Measurements from ENCODE around the gene BCL10.
A peak's percentile ranks its signal among the peaks of the same experiment; 100 is the strongest.

The BCL10 gene

DNA sequence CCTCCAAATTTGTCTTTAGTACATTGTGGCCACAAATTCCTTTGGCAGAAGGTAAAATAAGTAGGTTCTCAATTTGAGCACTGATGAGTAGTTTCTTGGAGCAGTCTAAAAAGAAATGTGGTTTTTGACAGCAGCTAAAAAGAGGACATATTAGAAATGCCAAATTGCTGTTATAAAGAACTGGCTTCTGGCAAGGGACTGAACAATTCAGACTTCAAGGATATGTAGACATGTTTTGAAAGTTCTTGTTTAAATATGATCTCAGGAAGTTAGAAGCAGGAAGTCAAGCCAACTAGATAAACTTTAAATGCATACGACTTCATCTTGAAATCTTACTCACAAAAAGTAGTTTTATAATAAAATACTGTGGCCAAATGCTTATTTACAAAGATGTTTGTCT, 35.8 kb downstream of the BCL10 start:
- peaks cover 5 to 15% of the 10 kb centered on the region in 2 donors for H3K27me3 Mint-ChIP-seq
- H3K9me3 Mint-ChIP-seq, result no peaks in the 10 kb centered on the region
- no peaks in the 10 kb centered on the region for H3K36me3 Mint-ChIP-seq (ENCODE audit: insufficient read depth)
- DNase-seq (no peak), ATAC-seq (replicated peaks) (no peak)
- H3K4me1 Mint-ChIP-seq (ENCODE audit: low read depth in 2 of 2), result no peaks in the 10 kb centered on the region
- H3K4me3 Mint-ChIP-seq, result no peak overlapping the region
- H3K27ac Mint-ChIP-seq, result peak overlapping the region in 1 of 2 donors; percentile 46

- peak; percentile 64 for ATAC-seq (replicated peaks)
- no peaks in the 10 kb centered on the region for H3K4me1 Mint-ChIP-seq (ENCODE audit: low read depth in 2 of 2)
- no peaks in the 10 kb centered on the region for H3K9me3 Mint-ChIP-seq
- no peak overlapping the region for H3K4me3 Mint-ChIP-seq
- H3K27me3 Mint-ChIP-seq, result peaks cover 5 to 19% of the 10 kb centered on the region in 2 donors
- no peak for DNase-seq
- H3K27ac Mint-ChIP-seq, result peak overlapping the region in 1 of 2 donors; percentile 46
- H3K36me3 Mint-ChIP-seq (ENCODE audit: insufficient read depth), result no peaks in the 10 kb centered on the region
Measured at GRCh38 chr1:85240174-85240601, 36.2 kb downstream of the BCL10 start.

GRCh38 chr1:85237613-85238012, 38.8 kb downstream of the BCL10 start:
- no peak for ATAC-seq (replicated peaks)
- no peak for DNase-seq
- Mint-ChIP-seq H3K36me3 (ENCODE audit: insufficient read depth) (no peaks in the 10 kb centered on the region), H3K9me3 (no peaks in the 10 kb centered on the region), H3K4me3 (no peak overlapping the region), H3K27ac (no peak overlapping the region), H3K27me3 (peaks cover 10 to 30% of the 10 kb centered on the region in 2 donors), H3K4me1 (ENCODE audit: low read depth in 2 of 2) (no peaks in the 10 kb centered on the region)

DNA sequence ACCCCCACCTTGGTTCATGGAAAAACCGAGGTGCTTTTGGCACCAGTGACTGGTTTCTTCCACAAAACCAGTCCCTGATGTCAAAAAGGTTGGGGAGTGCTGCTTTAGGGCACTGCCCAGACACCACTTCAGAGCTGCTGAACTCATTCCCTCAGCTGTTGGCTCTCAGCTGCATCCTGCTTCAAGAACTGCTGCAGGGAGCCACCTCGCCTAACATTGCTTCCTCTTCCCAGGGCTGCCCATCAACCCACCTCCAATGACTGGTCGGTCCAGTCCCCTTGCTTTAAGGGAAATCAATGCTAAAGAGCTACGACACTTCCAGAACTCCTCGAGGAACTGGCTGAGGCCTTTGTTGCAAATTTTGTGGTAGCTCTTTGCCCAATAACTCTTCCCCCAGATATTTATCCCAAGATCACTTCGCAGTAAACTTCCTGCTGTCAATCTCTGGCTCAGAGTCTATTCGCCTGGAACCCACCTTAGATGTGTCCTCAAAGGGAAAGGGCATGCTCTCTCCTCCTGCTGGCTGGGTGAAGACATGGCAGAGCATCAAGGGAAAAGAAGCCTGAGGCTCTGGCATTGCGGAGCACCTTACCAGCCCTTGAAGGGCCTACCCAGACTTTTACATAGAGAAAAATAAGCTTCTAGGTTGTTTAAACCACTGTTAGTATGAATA, 46.0 kb downstream of the BCL10 start:
- no peak overlapping the region for H3K4me3 Mint-ChIP-seq
- H3K36me3 Mint-ChIP-seq (ENCODE audit: insufficient read depth), result no peaks in the 10 kb centered on the region
- no peaks in the 10 kb centered on the region for H3K4me1 Mint-ChIP-seq (ENCODE audit: low read depth in 2 of 2)
- ATAC-seq (replicated peaks) (peak; percentile 29), DNase-seq (no peak)
- no peaks in the 10 kb centered on the region for H3K9me3 Mint-ChIP-seq
- H3K27ac Mint-ChIP-seq, result no peak overlapping the region
- peaks cover 21 to 32% of the 10 kb centered on the region in 2 donors for H3K27me3 Mint-ChIP-seq

DNA sequence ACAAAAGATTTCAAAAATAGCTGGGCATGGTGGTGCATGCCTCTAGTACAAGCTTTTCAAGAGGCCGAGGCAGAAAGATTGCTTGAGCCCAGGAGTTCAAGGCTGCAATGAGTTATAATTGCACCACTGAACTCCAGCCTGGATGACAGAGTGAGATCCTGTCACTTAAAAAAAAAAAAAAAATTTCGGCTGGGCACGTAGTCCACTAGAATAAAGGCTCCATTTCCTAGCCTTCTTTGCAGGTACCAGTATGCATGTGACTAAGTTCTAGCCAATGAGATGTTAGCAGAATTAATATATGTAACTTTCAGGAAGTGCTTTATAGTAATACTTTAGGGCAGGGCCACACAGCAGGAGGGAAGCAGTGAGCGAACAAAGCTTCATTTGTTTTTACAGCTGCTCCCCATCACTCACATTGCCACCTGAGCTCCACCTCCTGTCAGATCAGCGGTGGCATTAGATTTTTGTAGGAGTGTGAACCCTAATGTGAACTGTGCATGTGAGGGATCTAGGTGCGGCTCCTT, 46.8 kb downstream of the BCL10 start:
- Mint-ChIP-seq H3K27ac (no peak overlapping the region), H3K4me1 (ENCODE audit: low read depth in 2 of 2) (no peaks in the 10 kb centered on the region), H3K4me3 (no peak overlapping the region), H3K9me3 (no peaks in the 10 kb centered on the region), H3K27me3 (peaks cover 13 to 32% of the 10 kb centered on the region in 2 donors), H3K36me3 (ENCODE audit: insufficient read depth) (no peaks in the 10 kb centered on the region)
- DNase-seq (no peak), ATAC-seq (replicated peaks) (no peak)

- Mint-ChIP-seq H3K4me3 (no peak overlapping the region), H3K27me3 (peaks cover 8 to 29% of the 10 kb centered on the region in 2 donors), H3K9me3 (no peaks in the 10 kb centered on the region), H3K4me1 (ENCODE audit: low read depth in 2 of 2) (no peaks in the 10 kb centered on the region), H3K27ac (no peak overlapping the region), H3K36me3 (ENCODE audit: insufficient read depth) (no peaks in the 10 kb centered on the region)
- no peak for ATAC-seq (replicated peaks)
- no peak for DNase-seq
Measured at GRCh38 chr1:85228972-85229371, 47.5 kb downstream of the BCL10 start.

DNA sequence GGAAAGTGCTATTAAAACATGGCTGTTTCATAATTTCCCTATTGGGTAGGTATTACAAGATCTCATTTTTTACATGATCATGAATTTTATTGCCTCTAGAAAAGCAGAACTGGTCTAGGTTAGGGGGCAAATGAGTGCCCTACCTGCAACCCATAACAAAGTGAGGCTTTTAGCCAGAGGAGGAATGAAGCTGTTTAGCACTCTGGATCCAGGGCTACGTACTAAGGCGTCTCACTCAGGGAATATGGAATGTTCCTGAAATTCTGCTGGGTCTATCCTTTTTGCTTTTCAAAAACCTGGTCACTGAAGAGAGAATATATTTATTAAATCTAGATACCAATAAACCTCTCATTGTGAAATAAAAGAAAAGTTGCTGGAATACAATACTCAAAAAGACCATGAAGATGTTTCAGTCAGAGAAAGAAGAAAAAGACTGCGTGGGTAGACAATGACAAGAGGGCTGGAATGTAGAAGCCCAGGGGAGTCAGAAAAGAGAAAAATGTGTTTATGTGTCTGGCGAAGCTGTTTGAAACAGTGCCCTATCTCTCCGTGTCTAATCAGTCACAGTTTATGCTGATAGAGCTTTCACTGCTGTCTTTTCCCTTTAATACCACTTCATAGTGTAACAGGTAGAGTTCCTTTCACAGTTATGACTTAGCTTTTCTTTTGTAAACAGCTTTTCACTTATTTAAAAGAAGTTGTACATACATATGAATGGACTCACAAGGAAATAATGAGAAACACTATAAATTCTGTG, 50.6 kb downstream of the BCL10 start:
- H3K36me3 Mint-ChIP-seq (ENCODE audit: insufficient read depth), result no peaks in the 10 kb centered on the region
- ATAC-seq (replicated peaks), result no peak
- H3K27ac Mint-ChIP-seq, result no peak overlapping the region
- no peak overlapping the region for H3K4me3 Mint-ChIP-seq
- peaks cover 19 to 36% of the 10 kb centered on the region in 2 donors for H3K27me3 Mint-ChIP-seq
- no peaks in the 10 kb centered on the region for H3K4me1 Mint-ChIP-seq (ENCODE audit: low read depth in 2 of 2)
- DNase-seq, result no peak
- no peaks in the 10 kb centered on the region for H3K9me3 Mint-ChIP-seq

DNA sequence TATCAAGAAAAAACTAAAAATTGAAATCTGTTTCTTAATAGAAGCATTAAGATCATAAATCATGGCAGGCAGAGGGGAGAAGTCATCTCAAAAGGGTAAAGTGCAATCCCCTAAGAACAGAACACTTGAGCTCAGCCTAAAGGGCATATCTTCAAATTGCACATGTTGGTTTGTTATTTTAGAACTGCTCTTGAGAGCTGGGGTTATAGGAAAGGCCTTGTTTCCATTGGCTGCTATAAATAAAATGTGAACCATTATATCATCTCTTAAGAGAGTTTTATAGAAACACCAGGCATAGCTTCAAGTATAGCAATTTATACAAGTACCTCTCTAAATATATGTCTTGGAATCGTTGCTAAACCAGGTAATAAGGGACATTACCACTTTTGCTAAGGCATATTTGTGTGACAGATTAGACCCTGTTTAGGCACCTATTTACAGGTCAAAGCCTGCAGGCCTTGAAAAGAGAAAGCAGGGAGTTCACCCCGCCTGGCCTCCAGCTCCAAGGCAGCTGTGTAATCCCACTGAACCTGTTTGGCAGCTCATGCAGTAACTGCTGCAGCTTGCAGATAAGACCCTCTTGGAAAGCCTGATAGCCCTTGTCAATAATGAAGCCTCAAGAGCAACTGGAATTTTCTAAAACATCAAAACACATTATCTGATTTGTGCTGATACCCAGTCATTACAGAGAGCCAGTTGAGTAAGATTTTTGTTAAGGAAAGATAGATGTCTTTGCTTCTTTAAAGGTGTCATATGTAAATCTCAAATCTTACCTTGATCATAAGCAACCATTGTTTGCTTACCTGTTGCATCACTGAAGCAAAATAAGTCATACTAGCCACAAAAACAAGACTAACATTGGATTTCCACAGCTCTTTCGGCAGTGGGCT, 51.5 kb downstream of the BCL10 start:
- Mint-ChIP-seq H3K36me3 (ENCODE audit: insufficient read depth) (no peaks in the 10 kb centered on the region), H3K27me3 (peaks cover 19 to 36% of the 10 kb centered on the region in 2 donors), H3K4me3 (no peak overlapping the region), H3K9me3 (no peaks in the 10 kb centered on the region), H3K27ac (no peak overlapping the region), H3K4me1 (ENCODE audit: low read depth in 2 of 2) (no peaks in the 10 kb centered on the region)
- DNase-seq (no peak), ATAC-seq (replicated peaks) (no peak)

DNA sequence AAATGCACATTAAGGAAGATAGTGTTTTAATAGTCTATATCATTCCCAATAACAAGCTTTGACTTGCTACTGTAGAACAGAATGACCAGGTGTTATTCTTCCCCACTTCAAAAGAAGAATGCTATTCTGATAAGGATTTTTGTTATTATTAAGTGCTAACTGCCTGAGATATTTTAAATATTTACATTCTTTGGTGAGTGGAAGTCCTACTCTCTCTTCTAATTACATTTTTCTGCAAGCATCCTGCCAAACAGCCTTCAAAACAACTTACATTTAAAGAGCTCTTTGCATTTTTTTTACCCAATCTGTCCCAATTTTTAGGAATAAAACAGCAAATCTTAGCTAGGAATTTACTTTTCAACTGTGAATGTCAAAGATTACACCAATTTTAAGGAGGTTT, 52.1 kb downstream of the BCL10 start:
- Mint-ChIP-seq H3K36me3 (ENCODE audit: insufficient read depth) (no peaks in the 10 kb centered on the region), H3K4me1 (ENCODE audit: low read depth in 2 of 2) (no peaks in the 10 kb centered on the region), H3K27me3 (peaks cover 26 to 36% of the 10 kb centered on the region in 2 donors), H3K4me3 (no peak overlapping the region), H3K9me3 (no peaks in the 10 kb centered on the region), H3K27ac (no peak overlapping the region)
- ATAC-seq (replicated peaks) (no peak), DNase-seq (no peak)

- Mint-ChIP-seq H3K36me3 (ENCODE audit: insufficient read depth) (no peaks in the 10 kb centered on the region), H3K27ac (no peak overlapping the region), H3K4me3 (no peak overlapping the region), H3K4me1 (ENCODE audit: low read depth in 2 of 2) (no peaks in the 10 kb centered on the region), H3K9me3 (no peaks in the 10 kb centered on the region), H3K27me3 (peaks cover 36 to 39% of the 10 kb centered on the region in 2 donors)
- DNase-seq (no peak), ATAC-seq (replicated peaks) (no peak)
Measured at GRCh38 chr1:85223334-85223733, 53.1 kb downstream of the BCL10 start.

DNA sequence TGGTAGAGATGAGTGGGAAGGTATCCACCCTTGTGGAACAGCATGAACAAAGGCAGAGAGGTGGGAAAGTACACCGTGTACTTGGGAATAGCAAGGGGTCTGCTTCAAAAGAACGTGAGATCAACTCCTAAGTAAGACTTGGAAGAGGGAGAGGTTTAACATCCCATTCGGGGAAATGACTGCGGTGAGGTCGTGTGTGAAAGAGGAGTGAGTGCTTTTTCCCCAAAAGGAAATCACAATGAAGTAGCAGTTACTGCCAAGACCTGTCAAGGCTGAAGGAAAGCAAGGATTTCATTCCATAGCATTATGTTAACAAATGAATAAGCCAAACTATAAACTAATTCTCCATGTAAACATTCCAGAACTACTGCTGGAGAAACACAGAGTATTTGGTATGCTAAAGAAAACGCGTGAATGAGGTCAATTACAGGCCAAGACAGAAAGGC, 55.7 kb downstream of the BCL10 start:
- no peak overlapping the region for H3K27ac Mint-ChIP-seq
- no peak overlapping the region for H3K4me3 Mint-ChIP-seq
- H3K4me1 Mint-ChIP-seq (ENCODE audit: low read depth in 2 of 2), result no peaks in the 10 kb centered on the region
- peaks cover 38 to 52% of the 10 kb centered on the region in 2 donors for H3K27me3 Mint-ChIP-seq
- ATAC-seq (replicated peaks), result no peak
- no peak for DNase-seq
- no peaks in the 10 kb centered on the region for H3K9me3 Mint-ChIP-seq
- H3K36me3 Mint-ChIP-seq (ENCODE audit: insufficient read depth), result no peaks in the 10 kb centered on the region

GRCh38 chr1:85219853-85220610, 56.4 kb downstream of the BCL10 start:
- no peaks in the 10 kb centered on the region for H3K9me3 Mint-ChIP-seq
- no peak for ATAC-seq (replicated peaks)
- no peak overlapping the region for H3K4me3 Mint-ChIP-seq
- DNase-seq, result no peak
- no peaks in the 10 kb centered on the region for H3K4me1 Mint-ChIP-seq (ENCODE audit: low read depth in 2 of 2)
- peaks cover 43 to 59% of the 10 kb centered on the region in 2 donors for H3K27me3 Mint-ChIP-seq
- no peak overlapping the region for H3K27ac Mint-ChIP-seq
- H3K36me3 Mint-ChIP-seq (ENCODE audit: insufficient read depth), result no peaks in the 10 kb centered on the region

GRCh38 chr1:85216697-85217096, 59.7 kb downstream of the BCL10 start:
- Mint-ChIP-seq H3K4me1 (ENCODE audit: low read depth in 2 of 2) (no peaks in the 10 kb centered on the region), H3K36me3 (ENCODE audit: insufficient read depth) (no peaks in the 10 kb centered on the region), H3K27ac (no peak overlapping the region), H3K27me3 (peaks cover 40 to 59% of the 10 kb centered on the region in 2 donors), H3K9me3 (no peaks in the 10 kb centered on the region), H3K4me3 (no peak overlapping the region)
- no peak for ATAC-seq (replicated peaks)
- no peak for DNase-seq

All from effector memory CD8-positive, alpha-beta T cell (primary cell).